GM12892 (cell line): ENCODE results near the gene LNX2.

ENCODE experiments used
- DNase-seq: peaks from one replicate; pipeline ENCODE4 v3.0.0; 2011; ENCODE audit not compliant: insufficient read length
- FAIRE-seq: peaks from 2 replicates; lab custom pipeline; 2011; peaks lifted over from hg19 to GRCh38; lab: Jason Lieb, UNC
- POLR2A ChIP-seq: IDR thresholded peaks from 2 replicates; pipeline ENCODE4 v1.6.1; 2011; ENCODE audit warnings: low read depth, low read length, control low read depth
- POLR2AphosphoS5 ChIP-seq: IDR thresholded peaks from 2 replicates; pipeline ENCODE4 v1.6.1; 2011; ENCODE audit warnings: low read depth, low read length, control low read depth
- TAF1 ChIP-seq: IDR thresholded peaks from 2 replicates; pipeline ENCODE4 v1.6.1; 2011; ENCODE audit warnings: low read depth, mild to moderate bottlenecking, control low read depth, low read length, borderline replicate concordance

The LNX2 gene

GRCh38 chr13:27600711-27601110 is 19.6 kb downstream of the LNX2 start:
- FAIRE-seq: no peak
- TF ChIP-seq TAF1: no peak
- no peak for TF ChIP-seq POLR2A
- TF ChIP-seq POLR2AphosphoS5: no peak

GRCh38 chr13:27599845-27600553 is 20.3 kb downstream of the LNX2 start:
- TF ChIP-seq TAF1 (no peak), POLR2A (no peak), POLR2AphosphoS5 (no peak)
- no peak for DNase-seq
- no peak for FAIRE-seq

More at GRCh38 chr13:27600711-27601110, 19.6 kb downstream of the LNX2 start:
- DNase-seq: no peak

GRCh38 chr13:27599096-27599495 is 21.2 kb downstream of the LNX2 start:
- FAIRE-seq: no peak
- TF ChIP-seq POLR2AphosphoS5 (no peak), POLR2A (no peak), TAF1 (no peak)
- DNase-seq: no peak

GRCh38 chr13:27595055-27595811 is 25.1 kb downstream of the LNX2 start:
- DNase-seq: no peak
- FAIRE-seq: peak; percentile 56
- TF ChIP-seq POLR2AphosphoS5 (no peak), TAF1 (no peak), POLR2A (no peak)

GRCh38 chr13:27593267-27593666 is 27.1 kb downstream of the LNX2 start:
- FAIRE-seq: peak; percentile 5
- no peak for DNase-seq
- TF ChIP-seq POLR2A (no peak), POLR2AphosphoS5 (no peak), TAF1 (no peak)

- FAIRE-seq (no peak), DNase-seq (no peak)
- no peak for TF ChIP-seq POLR2A
- no peak for TF ChIP-seq POLR2AphosphoS5
- TF ChIP-seq TAF1: no peak
Measured at GRCh38 chr13:27592865-27593264, 27.5 kb downstream of the LNX2 start.

GRCh38 chr13:27588405-27588804 is 31.9 kb downstream of the LNX2 start:
- DNase-seq (no peak), FAIRE-seq (no peak)
- TF ChIP-seq POLR2AphosphoS5 (no peak), TAF1 (no peak), POLR2A (no peak)

- no peak for TF ChIP-seq POLR2A
- TF ChIP-seq TAF1: no peak
- TF ChIP-seq POLR2AphosphoS5: no peak
- FAIRE-seq (no peak), DNase-seq (no peak)
Measured at GRCh38 chr13:27587095-27587746, 33.1 kb downstream of the LNX2 start.

- TF ChIP-seq TAF1 (no peak), POLR2AphosphoS5 (no peak), POLR2A (no peak)
- DNase-seq (no peak), FAIRE-seq (no peak)
Measured at GRCh38 chr13:27583645-27584044, 36.7 kb downstream of the LNX2 start.

GRCh38 chr13:27578121-27579030 is 42.0 kb downstream of the LNX2 start:
- DNase-seq (no peak), FAIRE-seq (no peak)
- TF ChIP-seq TAF1: no peak
- no peak for TF ChIP-seq POLR2AphosphoS5
- no peak for TF ChIP-seq POLR2A
